ENCODE data around the gene ZBTB20.
A peak's percentile ranks its signal among the peaks of the same experiment; 100 is the strongest.

ZBTB20 gene

DNA sequence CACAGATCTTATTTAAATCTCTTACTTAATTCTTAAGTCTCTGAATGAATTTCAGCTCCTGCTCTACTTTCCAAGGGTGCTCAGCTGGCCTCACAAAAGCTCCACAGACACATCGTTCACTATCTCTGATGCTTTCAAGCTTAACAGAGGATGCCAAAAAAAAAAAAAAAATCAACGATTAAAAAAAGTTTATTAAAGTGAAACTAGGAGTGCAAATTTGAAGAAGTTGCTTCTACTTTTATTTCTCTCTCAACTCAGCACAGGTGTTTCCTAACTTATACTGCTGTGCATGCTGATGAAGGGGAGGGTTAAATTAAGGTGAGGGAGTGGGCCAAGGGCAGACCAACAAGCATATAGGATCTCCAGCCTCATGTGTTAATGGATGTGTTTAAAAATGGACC, 696.0 kb downstream of the ZBTB20 start:
- Histone ChIP-seq H3K9me3 (ENCODE audit: insufficient read depth, low read length) (no peaks in the 10 kb centered on the region), H2AFZ (ENCODE audit: low read depth, low read length) (no peak overlapping the region), H3K36me3 (replicated peaks; ENCODE audit: low read depth, low read length) (no peaks in the 10 kb centered on the region), H3K4me3 (ENCODE audit: low read length) (no peak overlapping the region), H3K4me1 (ENCODE audit: low read length) (peaks cover 43% of the 10 kb centered on the region), H3K79me2 (ENCODE audit: low read length) (no peaks in the 10 kb centered on the region), H3K9ac (ENCODE audit: low read length) (no peak overlapping the region), H3K4me2 (ENCODE audit: low read length) (0 out of 2 replicates have a peak overlapping the region, but pooled peaks have one; percentile 15), H4K20me1 (ENCODE audit: insufficient read depth, low read length) (no peaks in the 10 kb centered on the region), H3K27me3 (ENCODE audit: low read depth, low read length) (peaks cover 64% of the 10 kb centered on the region), H3K27ac (ENCODE audit: low read length) (no peak overlapping the region)
- no peak for TF ChIP-seq EZH2phosphoT487 (IDR thresholded peaks at IDR 0.05; ENCODE audit: low read depth)
- no peak for TF ChIP-seq CTCF (IDR thresholded peaks at IDR 0.05; ENCODE audit: low read depth, low read length)

GRCh38 chr3:114450008-114450596, 697.0 kb downstream of the ZBTB20 start:
- Histone ChIP-seq H3K27ac (ENCODE audit: low read length) (no peak overlapping the region), H2AFZ (ENCODE audit: low read depth, low read length) (no peak overlapping the region), H3K79me2 (ENCODE audit: low read length) (no peaks in the 10 kb centered on the region), H3K4me1 (ENCODE audit: low read length) (peaks cover 34% of the 10 kb centered on the region), H3K9me3 (ENCODE audit: insufficient read depth, low read length) (no peaks in the 10 kb centered on the region), H3K27me3 (ENCODE audit: low read depth, low read length) (peaks cover 68% of the 10 kb centered on the region), H3K36me3 (replicated peaks; ENCODE audit: low read depth, low read length) (no peaks in the 10 kb centered on the region), H3K4me3 (ENCODE audit: low read length) (peak overlapping the region; percentile 5; the same call in 1 of the 2 replicates), H3K9ac (ENCODE audit: low read length) (no peak overlapping the region), H4K20me1 (ENCODE audit: insufficient read depth, low read length) (no peaks in the 10 kb centered on the region), H3K4me2 (ENCODE audit: low read length) (peak overlapping the region; percentile 23; the same call in 1 of the 2 replicates)
- no peak for TF ChIP-seq EZH2phosphoT487 (IDR thresholded peaks at IDR 0.05; ENCODE audit: low read depth)

DNA sequence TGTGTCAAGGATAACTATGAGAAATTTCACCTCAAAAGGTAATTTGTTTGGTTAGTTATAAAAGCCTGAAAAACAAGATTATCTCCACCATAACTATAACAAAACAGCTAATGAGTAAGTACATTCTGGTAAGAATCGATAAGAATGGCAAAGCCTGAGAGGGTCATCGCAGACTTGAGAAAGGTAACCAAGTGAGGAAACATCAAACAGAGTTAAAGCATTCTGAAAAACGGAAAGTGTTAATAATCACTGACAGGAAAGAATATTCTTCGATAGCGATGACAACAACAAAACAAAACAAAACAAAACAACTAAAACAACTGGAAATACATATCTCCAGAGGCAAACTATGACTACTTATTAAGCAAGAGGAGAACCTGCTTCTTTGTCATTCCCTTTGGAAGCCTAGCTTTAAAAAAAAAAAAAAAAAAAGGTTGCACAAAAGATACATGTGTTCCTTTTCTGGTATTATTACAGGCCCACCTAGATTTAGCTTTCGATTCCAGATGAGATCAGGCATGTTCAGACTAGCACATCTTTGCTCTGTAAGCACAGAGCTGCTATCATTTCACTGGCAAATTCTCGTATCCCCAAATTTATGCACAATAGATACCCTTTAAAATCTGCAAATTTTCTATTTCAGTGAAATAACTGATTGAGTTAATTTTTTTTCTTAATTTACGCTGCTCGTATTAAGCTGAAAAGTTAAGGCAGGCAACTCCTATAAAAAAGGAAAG, 697.6 kb downstream of the ZBTB20 start:
- H3K4me1 ChIP-seq (ENCODE audit: low read length): peaks cover 28% of the 10 kb centered on the region
- H3K36me3 ChIP-seq (replicated peaks; ENCODE audit: low read depth, low read length): no peaks in the 10 kb centered on the region
- TF ChIP-seq CTCF (IDR thresholded peaks at IDR 0.05; ENCODE audit: low read depth, low read length): no peak
- no peak for TF ChIP-seq EZH2phosphoT487 (IDR thresholded peaks at IDR 0.05; ENCODE audit: low read depth)
- H3K4me3 ChIP-seq (ENCODE audit: low read length): peak overlapping the region; percentile 5; the same call in 1 of the 2 replicates
- H4K20me1 ChIP-seq (ENCODE audit: insufficient read depth, low read length): no peaks in the 10 kb centered on the region
- no peaks in the 10 kb centered on the region for H3K9me3 ChIP-seq (ENCODE audit: insufficient read depth, low read length)
- no peak overlapping the region for H3K9ac ChIP-seq (ENCODE audit: low read length)
- no peak overlapping the region for H2AFZ ChIP-seq (ENCODE audit: low read depth, low read length)
- peak overlapping the region; percentile 23; the same call in 1 of the 2 replicates for H3K4me2 ChIP-seq (ENCODE audit: low read length)
- peaks cover 69% of the 10 kb centered on the region for H3K27me3 ChIP-seq (ENCODE audit: low read depth, low read length)
- H3K79me2 ChIP-seq (ENCODE audit: low read length): no peaks in the 10 kb centered on the region
- H3K27ac ChIP-seq (ENCODE audit: low read length): no peak overlapping the region

GRCh38 chr3:114447950-114448479, 699.1 kb downstream of the ZBTB20 start:
- TF ChIP-seq CTCF (IDR thresholded peaks at IDR 0.05; ENCODE audit: low read depth, low read length) (no peak), EZH2phosphoT487 (IDR thresholded peaks at IDR 0.05; ENCODE audit: low read depth) (no peak)
- Histone ChIP-seq H3K27ac (ENCODE audit: low read length) (no peak overlapping the region), H3K9me3 (ENCODE audit: insufficient read depth, low read length) (no peaks in the 10 kb centered on the region), H3K79me2 (ENCODE audit: low read length) (no peaks in the 10 kb centered on the region), H2AFZ (ENCODE audit: low read depth, low read length) (no peak overlapping the region), H4K20me1 (ENCODE audit: insufficient read depth, low read length) (no peaks in the 10 kb centered on the region), H3K4me3 (ENCODE audit: low read length) (no peak overlapping the region), H3K9ac (ENCODE audit: low read length) (no peak overlapping the region), H3K27me3 (ENCODE audit: low read depth, low read length) (peaks cover 66% of the 10 kb centered on the region), H3K4me1 (ENCODE audit: low read length) (peaks cover 21% of the 10 kb centered on the region), H3K36me3 (replicated peaks; ENCODE audit: low read depth, low read length) (no peaks in the 10 kb centered on the region), H3K4me2 (ENCODE audit: low read length) (no peak overlapping the region)

All from OCI-LY3 (cell line).